ENCODE results near the gene ARAP3. TPM values are rescaled to one million over a fixed set of nuclear protein-coding genes. Genes with fewer than 3 reads are reported as not detected.

The ARAP3 gene
- total and polyA plus RNA-seq, 2 experiments from 2014 or later: 18.4 to 33.2 TPM

GRCh38 chr5:141713616-141714309 lies 31.7 kb upstream of the ARAP3 start:
- Histone ChIP-seq H3K4me1 (ENCODE audit: insufficient read depth) (peaks cover 38% of the 10 kb centered on the region), H3K36me3 (ENCODE audit: insufficient read depth) (no peaks in the 10 kb centered on the region), H4K20me1 (replicated peaks; ENCODE audit: insufficient read depth) (no peaks in the 10 kb centered on the region), H2AFZ (0 out of 2 replicates have a peak overlapping the region, but pooled peaks have one; percentile 63), H3K4me3 (no peak overlapping the region), H3K27me3 (ENCODE audit: insufficient read depth) (no peaks in the 10 kb centered on the region), H3K9me2 (ENCODE audit: insufficient read depth) (no peaks in the 10 kb centered on the region), H3K27ac (ENCODE audit: low read depth) (no peak overlapping the region), H3K4me2 (no peak overlapping the region), H3K79me2 (replicated peaks; ENCODE audit: insufficient read depth) (no peaks in the 10 kb centered on the region), H3F3A (replicated peaks; ENCODE audit: low read depth) (no peaks in the 10 kb centered on the region)
- H3K9me3 Mint-ChIP-seq: no peaks in the 10 kb centered on the region
- DNase-seq (ENCODE audit: low spot score) (no peak), ATAC-seq (no peak)
- peaks cover 55% of the 10 kb centered on the region for H3K4me1 Mint-ChIP-seq
- H3K36me3 Mint-ChIP-seq (ENCODE audit: low read depth): no peaks in the 10 kb centered on the region
- no peak overlapping the region for H3K4me3 Mint-ChIP-seq
- TF ChIP-seq ZNF462 (CRISPR knock-in tag; IDR thresholded peaks at IDR 0.05): no peak
- TF ChIP-seq JUNB (IDR thresholded peaks at IDR 0.05; ENCODE audit: unreplicated experiment): no peak
- TF ChIP-seq EZH2 (IDR thresholded peaks at IDR 0.05; ENCODE audit: low read depth, unreplicated experiment): no peak
- TF ChIP-seq, protein P1, sequence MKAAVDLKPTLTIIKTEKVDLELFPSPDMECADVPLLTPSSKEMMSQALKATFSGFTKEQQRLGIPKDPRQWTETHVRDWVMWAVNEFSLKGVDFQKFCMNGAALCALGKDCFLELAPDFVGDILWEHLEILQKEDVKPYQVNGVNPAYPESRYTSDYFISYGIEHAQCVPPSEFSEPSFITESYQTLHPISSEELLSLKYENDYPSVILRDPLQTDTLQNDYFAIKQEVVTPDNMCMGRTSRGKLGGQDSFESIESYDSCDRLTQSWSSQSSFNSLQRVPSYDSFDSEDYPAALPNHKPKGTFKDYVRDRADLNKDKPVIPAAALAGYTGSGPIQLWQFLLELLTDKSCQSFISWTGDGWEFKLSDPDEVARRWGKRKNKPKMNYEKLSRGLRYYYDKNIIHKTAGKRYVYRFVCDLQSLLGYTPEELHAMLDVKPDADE (IDR thresholded peaks at IDR 0.05): no peak
- no peak for TF ChIP-seq ZNF331 (CRISPR knock-in tag; IDR thresholded peaks at IDR 0.05; ENCODE audit: low read depth)
- TF ChIP-seq NANOG (IDR thresholded peaks at IDR 0.05; ENCODE audit: borderline replicate concordance): no peak
- TF ChIP-seq CREB1 (CRISPR knock-in tag; IDR thresholded peaks at IDR 0.05; ENCODE audit: low read depth): no peak
- TF ChIP-seq POLR2AphosphoS5 (IDR thresholded peaks at IDR 0.05; ENCODE audit: low read depth): no peak
- no peak for TF ChIP-seq ZNF114 (CRISPR knock-in tag; IDR thresholded peaks at IDR 0.05)
- no peak for TF ChIP-seq CTCF (conservative IDR thresholded peaks at IDR 0.05; ENCODE audit: low read depth in 2 of 2)
- no peak for TF ChIP-seq STAT1 (IDR thresholded peaks at IDR 0.05; ENCODE audit: unreplicated experiment)
- no peak for TF ChIP-seq REST (IDR thresholded peaks at IDR 0.05; ENCODE audit: unreplicated experiment)
- TF ChIP-seq EZH2phosphoT487 (IDR thresholded peaks at IDR 0.05; ENCODE audit: unreplicated experiment): no peak
- no peak overlapping the region for H3K27ac Mint-ChIP-seq
- H3K27me3 Mint-ChIP-seq (ENCODE audit: insufficient read depth, low read depth, poor library complexity): peaks cover 9% of the 10 kb centered on the region
